Naive B cell (primary cell): ENCODE data around the gene CSF2. TPM values are rescaled to one million over a fixed set of nuclear protein-coding genes. Genes with fewer than 3 reads are reported as not detected.

Experiments
- ATAC-seq, 2 donors: fragments of 150-1000 bp; cut with Tn5 transposase; 2 replicates each; pipeline ENCODE4 v1.10.0; 2021; ENCODE audit warnings: low read depth in 2 of 2, mild to moderate bottlenecking in 2 of 2, moderate library complexity in 2 of 2
- DNase-seq: peaks from one replicate; pipeline ENCODE4 v3.0.0; 2022
- H3K27ac Mint-ChIP-seq, 6 donors: one replicate each; pipeline ENCODE4 v1.8.0; 2020 to 2022; ENCODE audit warnings: mild to moderate bottlenecking in 6 of 6, mixed read lengths in 6 of 6, moderate library complexity in 5 of 6, inconsistent platforms in 2 of 6
- H3K27me3 Mint-ChIP-seq, 3 donors: one replicate each; pipeline ENCODE4 v1.8.0; 2021 to 2022; ENCODE audit warnings: mixed read lengths in 3 of 3, mild to moderate bottlenecking in 1 of 3
- H3K36me3 Mint-ChIP-seq, 2 donors: one replicate each; pipeline ENCODE4 v1.8.0; 2020 to 2022; ENCODE audit warnings: mixed read lengths in 2 of 2, inconsistent platforms in 1 of 2, mild to moderate bottlenecking in 1 of 2
- H3K4me1 Mint-ChIP-seq, 3 donors: one replicate each; pipeline ENCODE4 v1.8.0; 2020 to 2022; ENCODE audit warnings: mixed read lengths in 3 of 3, inconsistent platforms in 1 of 3, mild to moderate bottlenecking in 1 of 3, moderate library complexity in 1 of 3
- H3K4me3 Mint-ChIP-seq, 8 donors: one replicate each; pipeline ENCODE4 v1.8.0; 2020 to 2022; ENCODE audit warnings: mild to moderate bottlenecking in 8 of 8, mixed read lengths in 8 of 8, moderate library complexity in 8 of 8, inconsistent platforms in 2 of 8
- H3K9me3 Mint-ChIP-seq, 7 donors: one replicate each; pipeline ENCODE4 v1.8.0; 2020 to 2022; ENCODE audit warnings: mixed read lengths in 7 of 7, mild to moderate bottlenecking in 5 of 7, inconsistent platforms in 2 of 7, moderate library complexity in 1 of 7
- polyA plus RNA-seq, 6 donors: library from polyadenylated mRNA; unstranded; fragments of 300-500 nt; fragmentation: Illumina TruSeq; gene quantifications; one replicate each; pipeline ENCODE4 v1.2.3, GENCODE V29; 2021; ENCODE audit warnings: low read depth in 6 of 6

CSF2 gene
- polyA plus RNA-seq, 6 donors from 2014 or later: not detected

DNA sequence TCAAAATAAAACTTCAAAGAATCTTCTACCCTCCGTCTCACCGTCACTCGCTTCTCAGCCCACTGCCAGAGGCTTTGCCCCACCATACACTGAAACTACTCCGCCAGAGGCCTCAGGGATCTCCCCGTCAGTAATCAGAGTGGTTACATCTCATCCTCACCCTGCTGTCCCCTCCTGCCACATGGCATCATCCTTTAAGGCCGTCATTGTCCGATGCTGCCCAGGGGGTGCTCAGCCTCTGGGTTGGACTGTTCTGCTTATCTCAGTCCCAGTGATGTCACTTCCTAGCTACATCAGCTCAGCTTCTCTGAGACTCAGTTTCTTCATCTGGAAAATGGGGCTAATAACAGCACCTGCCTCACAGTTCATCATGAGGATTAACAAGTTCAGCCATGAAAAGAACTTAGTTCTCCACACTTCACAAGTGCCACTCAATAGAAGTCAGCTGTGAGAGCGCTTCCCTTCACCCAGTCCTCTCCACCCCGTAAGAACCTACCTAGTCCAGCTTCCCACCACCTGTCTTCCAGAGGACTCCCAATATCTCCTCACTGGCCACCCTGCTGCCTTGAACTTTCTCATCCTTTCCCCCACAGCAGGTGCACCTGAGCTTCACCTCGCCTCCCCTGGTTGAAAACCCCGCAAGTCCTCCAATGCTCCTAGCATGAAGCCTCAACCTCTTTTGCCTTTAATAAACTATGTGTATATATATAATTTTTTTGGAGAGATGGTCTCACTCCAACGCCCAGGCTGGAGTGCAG lies 15.9 kb upstream of the CSF2 start:
- Mint-ChIP-seq H3K9me3 (no peaks in the 10 kb centered on the region), H3K4me3 (no peak overlapping the region), H3K4me1 (peaks cover 0 to 9% (median 0%) of the 10 kb centered on the region in 3 donors), H3K27ac (peak overlapping the region in 2 of 6 donors; percentile 23 to 47), H3K27me3 (no peaks in the 10 kb centered on the region), H3K36me3 (no peaks in the 10 kb centered on the region)
- DNase-seq (no peak), ATAC-seq (no peak)

DNA sequence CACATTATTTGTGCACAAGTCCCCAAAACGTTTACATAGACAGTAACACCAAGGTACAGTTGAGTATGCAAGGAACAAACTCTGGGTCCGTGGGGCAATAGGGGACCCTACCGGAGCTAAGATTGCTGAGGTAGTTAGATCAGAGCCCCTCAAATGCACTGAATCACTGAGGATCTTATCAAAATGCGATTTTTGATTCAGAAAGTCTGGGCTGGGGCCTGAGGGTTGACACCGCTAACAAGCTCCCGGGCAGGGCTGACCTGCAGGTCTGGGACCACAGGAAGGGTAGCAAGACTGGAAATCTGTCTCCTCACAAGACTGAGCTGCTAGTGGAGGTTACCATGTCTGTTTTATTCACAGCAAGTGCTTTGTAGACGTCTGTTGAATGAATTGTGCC lies 14.9 kb upstream of the CSF2 start:
- Mint-ChIP-seq H3K4me3 (no peak overlapping the region), H3K4me1 (peaks cover 4 to 14% (median 5%) of the 10 kb centered on the region in 3 donors), H3K9me3 (no peaks in the 10 kb centered on the region), H3K27me3 (no peaks in the 10 kb centered on the region), H3K27ac (no peak overlapping the region), H3K36me3 (no peaks in the 10 kb centered on the region)
- ATAC-seq (no peak), DNase-seq (no peak)

DNA sequence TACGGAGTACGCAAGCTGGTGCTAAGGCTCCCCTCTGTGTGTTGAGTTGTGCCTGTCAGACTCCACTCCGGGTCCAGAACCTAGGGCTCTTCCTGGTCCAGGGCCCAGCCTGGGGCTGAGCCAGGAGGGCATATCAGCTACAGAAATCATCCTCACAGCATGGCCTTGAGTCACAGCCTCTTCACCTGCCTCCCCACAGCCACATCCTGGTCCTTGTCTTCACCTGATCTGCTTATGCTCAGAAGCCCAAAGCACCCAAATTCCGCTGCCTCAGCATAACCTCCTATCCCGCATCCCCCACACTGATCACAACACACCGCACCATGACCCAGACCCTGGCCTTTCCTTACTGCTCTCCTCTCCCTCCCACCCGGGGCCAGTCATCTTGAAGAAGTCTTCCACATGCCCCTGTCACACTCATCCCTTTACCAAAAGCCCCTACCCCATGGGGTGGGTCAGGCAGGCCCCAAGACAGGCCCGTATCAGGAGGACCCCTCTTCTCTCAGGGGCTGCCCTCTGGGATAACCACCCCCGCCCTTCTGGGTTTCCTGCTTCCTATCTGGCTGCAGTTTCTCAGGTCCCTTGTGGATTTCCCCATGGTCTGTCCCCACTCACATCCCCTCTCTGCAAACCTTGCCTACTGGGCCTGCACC lies 14.4 kb upstream of the CSF2 start:
- Mint-ChIP-seq H3K9me3 (no peaks in the 10 kb centered on the region), H3K4me1 (peaks cover 4 to 15% (median 7%) of the 10 kb centered on the region in 3 donors), H3K4me3 (no peak overlapping the region), H3K36me3 (no peaks in the 10 kb centered on the region), H3K27me3 (no peaks in the 10 kb centered on the region), H3K27ac (peak overlapping the region in 2 of 6 donors; percentile 32 to 38)
- ATAC-seq: no peak
- no peak for DNase-seq

DNA sequence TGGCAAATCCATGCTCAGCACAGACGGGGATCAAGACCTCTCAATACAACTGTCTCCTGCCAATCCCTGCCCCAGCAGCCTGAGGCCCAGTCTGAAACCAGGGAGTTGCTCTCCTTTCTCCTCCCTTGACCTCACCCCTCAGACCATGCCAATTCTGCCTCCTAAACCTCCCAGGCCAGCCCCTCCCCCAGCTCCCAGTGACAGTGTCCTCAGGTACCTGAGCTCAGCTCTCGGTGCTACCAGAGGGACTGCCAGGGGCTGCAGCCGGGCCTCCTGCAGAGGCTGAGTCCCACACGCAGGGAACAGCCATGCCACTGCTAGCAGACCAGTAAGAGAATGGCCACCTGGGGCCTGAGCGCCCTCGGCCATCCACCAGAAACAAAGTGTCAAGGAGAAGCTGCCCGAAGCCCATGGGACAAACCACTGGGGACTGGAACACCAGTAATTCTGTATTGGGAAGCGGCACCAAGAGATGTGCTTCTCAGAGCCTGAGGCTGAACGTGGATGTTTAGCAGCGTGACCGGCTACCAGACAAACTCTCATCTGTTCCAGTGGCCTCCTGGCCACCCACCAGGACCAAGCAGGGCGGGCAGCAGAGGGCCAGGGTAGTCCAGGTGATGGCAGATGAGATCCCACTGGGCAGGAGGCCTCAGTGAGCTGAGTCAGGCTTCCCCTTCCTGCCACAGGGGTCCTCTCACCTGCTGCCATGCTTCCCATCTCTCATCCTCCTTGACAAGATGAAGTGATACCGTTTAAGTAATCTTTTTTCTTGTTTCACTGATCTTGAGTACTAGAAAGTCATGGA lies 13.7 kb upstream of the CSF2 start:
- Mint-ChIP-seq H3K4me1 (peaks cover 8 to 15% (median 12%) of the 10 kb centered on the region in 3 donors), H3K27me3 (no peaks in the 10 kb centered on the region), H3K9me3 (no peaks in the 10 kb centered on the region), H3K4me3 (no peak overlapping the region), H3K27ac (peak overlapping the region in 2 of 6 donors; percentile 38), H3K36me3 (no peaks in the 10 kb centered on the region)
- DNase-seq: no peak
- no peak for ATAC-seq

DNA sequence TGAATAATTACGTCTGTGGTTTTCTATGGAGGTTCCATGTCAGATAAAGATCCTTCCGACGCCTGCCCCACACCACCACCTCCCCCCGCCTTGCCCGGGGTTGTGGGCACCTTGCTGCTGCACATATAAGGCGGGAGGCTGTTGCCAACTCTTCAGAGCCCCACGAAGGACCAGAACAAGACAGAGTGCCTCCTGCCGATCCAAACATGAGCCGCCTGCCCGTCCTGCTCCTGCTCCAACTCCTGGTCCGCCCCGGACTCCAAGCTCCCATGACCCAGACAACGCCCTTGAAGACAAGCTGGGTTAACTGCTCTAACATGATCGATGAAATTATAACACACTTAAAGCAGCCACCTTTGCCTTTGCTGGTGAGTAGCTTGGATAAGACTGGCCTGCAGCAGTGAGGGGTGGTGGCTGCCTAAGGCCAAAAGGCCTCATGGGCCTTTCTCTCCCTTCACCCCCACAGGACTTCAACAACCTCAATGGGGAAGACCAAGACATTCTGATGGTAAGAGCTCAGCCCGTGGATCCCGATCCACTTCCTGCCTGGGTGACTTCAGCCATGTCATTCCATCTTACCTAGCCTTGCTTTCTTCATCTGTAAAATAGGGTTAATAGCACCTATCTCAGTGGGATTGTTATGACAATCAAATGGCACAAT lies 13.0 kb upstream of the CSF2 start, which contains the start of gene IL3:
Gene IL3 (plus strand): TSS at position 155 of the 661 bp plus-strand sequence. CDS start 52 bp downstream, at position 207.
- Mint-ChIP-seq H3K27ac (peak within 1 kb of the TSS in 4 of 6 donors; percentile 29 to 38 (median 35)), H3K4me3 (no peak within 1 kb of the TSS)

DNA sequence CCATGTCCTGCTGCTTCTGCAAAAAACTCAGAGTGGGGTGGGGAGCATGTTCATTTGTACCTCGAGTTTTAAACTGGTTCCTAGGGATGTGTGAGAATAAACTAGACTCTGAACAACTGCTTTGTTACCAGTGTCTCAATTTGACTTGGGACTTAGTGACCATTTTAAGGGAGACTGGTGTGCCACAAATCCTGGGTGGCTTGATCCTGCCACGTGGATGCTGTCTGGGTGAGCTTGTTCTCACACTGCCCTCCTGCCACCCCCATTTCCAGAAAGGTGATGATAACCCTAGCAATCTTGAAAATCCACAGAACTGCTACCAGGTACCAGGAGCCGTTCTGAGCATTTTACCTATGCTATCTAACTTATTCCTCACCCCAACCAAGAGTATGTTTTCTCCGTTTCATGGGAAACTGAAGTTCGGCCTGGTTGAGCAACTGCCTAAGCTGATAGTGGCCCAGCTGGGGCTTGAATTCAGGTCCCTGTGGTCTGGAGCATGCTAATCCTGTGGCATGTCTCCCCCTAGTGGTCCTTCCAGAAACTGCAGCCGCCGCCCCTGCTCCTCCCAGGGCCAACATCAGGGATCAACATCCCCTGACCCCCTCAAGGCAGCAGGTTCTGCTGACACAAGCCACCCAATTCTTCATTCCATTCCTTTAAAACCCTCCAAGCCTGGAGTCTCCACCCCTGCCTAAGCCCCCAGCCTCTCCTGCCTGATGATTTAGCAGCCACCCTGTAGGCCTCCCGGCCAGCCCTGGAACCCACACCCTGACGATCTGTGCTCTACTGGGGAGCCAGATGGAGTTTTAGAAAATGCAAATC lies 10.3 kb upstream of the CSF2 start:
- Mint-ChIP-seq H3K27me3 (no peaks in the 10 kb centered on the region), H3K4me1 (peaks cover 8 to 15% (median 12%) of the 10 kb centered on the region in 3 donors), H3K9me3 (no peaks in the 10 kb centered on the region), H3K36me3 (no peaks in the 10 kb centered on the region), H3K4me3 (no peak overlapping the region), H3K27ac (no peak overlapping the region)
- ATAC-seq (peak; percentile 64 to 67), DNase-seq (peak; percentile 54)

More for the DNA sequence above, 13.0 kb upstream of the CSF2 start, which contains the start of gene IL3:
- Mint-ChIP-seq H3K36me3 (no peaks in the 10 kb centered on the region), H3K4me1 (peaks cover 8 to 15% (median 12%) of the 10 kb centered on the region in 3 donors), H3K9me3 (no peaks in the 10 kb centered on the region), H3K27me3 (no peaks in the 10 kb centered on the region)
- DNase-seq (no peak), ATAC-seq (no peak)

DNA sequence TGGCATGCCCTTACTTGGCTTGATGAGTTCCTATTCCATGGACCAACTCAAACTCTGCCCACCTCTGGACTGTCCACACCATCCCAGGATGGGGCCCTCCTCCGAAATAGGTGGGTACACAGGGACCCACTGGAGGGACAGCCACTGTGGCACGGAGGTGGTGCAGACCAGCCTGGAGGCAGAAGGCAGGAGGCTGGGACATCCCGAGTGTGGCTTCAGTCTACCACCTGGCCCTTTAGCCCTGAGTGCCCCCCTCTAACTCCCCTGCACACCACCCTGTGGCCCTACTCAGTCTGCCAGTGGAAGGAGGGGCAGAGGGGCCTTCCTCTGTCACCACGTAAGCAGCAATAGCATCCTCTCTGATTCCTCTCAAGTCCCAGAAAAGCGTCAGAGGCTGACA lies 9.4 kb upstream of the CSF2 start:
- no peak for ATAC-seq
- Mint-ChIP-seq H3K4me1 (peaks cover 8 to 15% (median 12%) of the 10 kb centered on the region in 3 donors), H3K27me3 (no peaks in the 10 kb centered on the region), H3K36me3 (no peaks in the 10 kb centered on the region), H3K4me3 (no peak overlapping the region), H3K9me3 (no peaks in the 10 kb centered on the region), H3K27ac (no peak overlapping the region)
- no peak for DNase-seq

DNA sequence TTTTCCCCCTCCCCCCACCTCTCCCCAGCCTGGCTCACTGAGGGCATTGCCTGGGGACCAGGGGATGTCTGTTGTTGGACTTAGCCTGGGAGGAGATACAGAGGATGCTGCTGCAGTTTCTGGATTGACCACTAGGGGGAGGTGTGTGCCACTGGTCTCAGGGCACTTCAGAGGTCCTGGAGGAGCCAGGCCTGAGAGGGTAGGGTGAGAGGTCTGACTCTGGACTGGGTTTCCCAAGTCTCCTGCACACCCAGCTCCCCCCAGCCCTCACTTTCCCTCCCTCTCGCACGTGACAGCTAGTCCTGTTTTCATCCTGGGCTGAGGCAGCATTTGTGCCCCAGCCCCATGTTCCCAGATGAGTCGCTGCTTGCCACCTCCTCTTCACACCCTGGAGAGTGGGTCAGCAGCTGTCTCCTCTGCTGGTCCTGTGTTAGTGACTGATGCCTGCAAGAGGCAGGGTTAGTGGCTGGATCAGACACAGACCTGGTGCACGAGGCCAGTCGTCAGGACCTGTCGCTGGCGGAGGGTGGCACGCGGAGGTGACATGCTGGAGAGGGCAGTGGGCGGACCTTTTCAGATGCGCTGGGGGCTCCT lies 8.8 kb upstream of the CSF2 start:
- Mint-ChIP-seq H3K4me1 (peaks cover 8 to 15% (median 12%) of the 10 kb centered on the region in 3 donors), H3K27me3 (no peaks in the 10 kb centered on the region), H3K9me3 (no peaks in the 10 kb centered on the region), H3K4me3 (no peak overlapping the region), H3K27ac (no peak overlapping the region), H3K36me3 (no peaks in the 10 kb centered on the region)
- DNase-seq (peak; percentile 60), ATAC-seq (peak; percentile 67 to 74)

DNA sequence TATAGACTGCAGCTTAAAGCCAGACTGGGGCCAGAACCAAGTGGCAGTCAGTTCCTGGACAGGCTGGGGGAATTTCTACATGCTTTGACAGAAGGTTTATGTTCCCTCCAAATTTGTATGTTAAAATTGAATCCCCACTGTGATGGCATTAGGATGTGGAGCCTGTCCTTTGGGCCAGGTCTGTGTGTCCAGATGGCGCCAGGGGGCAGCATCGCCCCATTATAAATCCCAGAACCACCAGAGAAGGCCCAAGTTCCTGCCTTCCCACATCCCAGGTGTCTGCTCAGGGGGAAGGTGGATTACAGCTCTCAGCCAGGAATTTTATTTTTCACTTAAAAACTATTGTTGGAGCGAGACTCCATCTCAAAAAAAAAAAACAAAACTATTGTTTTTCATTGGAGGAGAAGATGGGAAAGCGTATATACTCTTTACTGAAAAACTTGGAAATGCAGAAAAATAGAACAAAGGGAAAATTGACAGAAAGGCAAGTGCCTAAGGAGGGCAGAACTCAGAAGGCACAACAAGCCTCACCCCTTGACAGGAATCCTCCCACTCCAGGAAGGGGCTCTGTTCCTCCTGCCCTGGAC lies 8.1 kb upstream of the CSF2 start:
- Mint-ChIP-seq H3K9me3 (no peaks in the 10 kb centered on the region), H3K4me1 (peaks cover 8 to 15% (median 12%) of the 10 kb centered on the region in 3 donors), H3K27ac (peak overlapping the region in 2 of 6 donors; percentile 49 to 61), H3K4me3 (no peak overlapping the region), H3K27me3 (no peaks in the 10 kb centered on the region), H3K36me3 (no peaks in the 10 kb centered on the region)
- peak; percentile 46 to 52 for ATAC-seq
- no peak for DNase-seq

DNA sequence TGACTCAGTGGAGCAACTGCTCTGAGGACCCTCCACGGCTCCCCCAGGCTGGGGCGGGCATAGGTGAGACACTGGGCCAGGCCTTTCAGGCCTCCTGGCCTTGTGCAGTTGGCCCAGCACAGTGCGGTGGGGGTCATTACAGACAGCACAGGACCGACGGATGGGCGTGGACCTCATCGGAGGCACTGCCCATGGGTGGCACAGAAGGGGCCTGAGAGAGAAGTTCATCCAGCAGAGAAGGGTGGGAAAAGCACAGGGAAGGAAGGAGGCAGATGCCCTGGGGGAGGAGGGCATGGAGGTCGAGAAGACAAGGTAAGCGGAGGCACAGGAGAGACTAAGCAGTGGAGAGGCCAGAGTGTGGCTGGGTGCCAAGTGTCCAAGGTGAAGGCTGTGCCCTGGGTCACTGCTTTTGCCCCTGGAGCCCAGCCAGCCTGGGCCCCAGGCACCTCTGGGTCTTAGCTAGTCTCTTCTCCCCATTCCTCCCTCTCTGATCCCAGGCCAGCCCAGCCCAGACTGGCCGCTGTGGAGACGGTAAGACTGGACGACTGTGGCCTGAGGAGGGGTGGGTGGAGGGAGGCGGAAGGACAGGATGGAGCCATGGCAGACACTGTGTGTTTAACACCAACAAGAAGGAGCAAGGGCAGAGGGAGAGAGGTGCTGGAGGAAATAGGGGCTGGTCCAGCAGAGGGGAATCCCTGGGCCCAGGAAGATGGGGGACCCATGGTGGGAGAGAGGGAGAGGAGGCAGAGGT lies 7.5 kb upstream of the CSF2 start:
- no peaks in the 10 kb centered on the region for H3K27me3 Mint-ChIP-seq
- ATAC-seq: no peak
- H3K9me3 Mint-ChIP-seq: no peaks in the 10 kb centered on the region
- no peaks in the 10 kb centered on the region for H3K36me3 Mint-ChIP-seq
- peaks cover 8 to 12% (median 10%) of the 10 kb centered on the region in 3 donors for H3K4me1 Mint-ChIP-seq
- no peak for DNase-seq
- H3K27ac Mint-ChIP-seq: no peak overlapping the region
- H3K4me3 Mint-ChIP-seq: no peak overlapping the region

DNA sequence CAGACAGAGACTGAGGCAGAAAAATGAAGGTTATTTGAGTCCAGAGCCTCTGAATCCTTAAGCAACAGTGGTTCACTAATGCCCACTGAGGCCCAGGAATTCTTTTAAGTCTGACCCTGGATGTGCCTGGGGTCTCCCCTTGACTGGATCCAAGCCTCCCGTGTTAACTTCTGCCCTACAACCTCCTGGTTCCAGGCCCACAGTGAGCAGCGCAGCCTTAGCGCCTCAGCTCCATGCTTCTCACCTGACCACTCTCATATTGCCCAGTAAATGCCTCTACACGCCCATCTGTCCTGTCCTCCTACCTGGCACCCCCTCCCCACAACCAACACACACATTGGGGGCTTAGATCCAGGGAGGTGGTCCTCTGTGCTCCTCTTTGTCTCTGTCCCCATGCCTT lies 6.7 kb upstream of the CSF2 start:
- H3K9me3 Mint-ChIP-seq: no peaks in the 10 kb centered on the region
- no peak for ATAC-seq
- no peaks in the 10 kb centered on the region for H3K27me3 Mint-ChIP-seq
- DNase-seq: no peak
- H3K36me3 Mint-ChIP-seq: no peaks in the 10 kb centered on the region
- H3K27ac Mint-ChIP-seq: peak overlapping the region in 2 of 6 donors; percentile 30 to 76
- H3K4me1 Mint-ChIP-seq: peaks cover 6 to 12% (median 8%) of the 10 kb centered on the region in 3 donors
- no peak overlapping the region for H3K4me3 Mint-ChIP-seq
